Activated CD4-positive, alpha-beta T cell treated with anti-CD3 and anti-CD28 coated beads, Interleukin-2, amount 50 U/mL, for 48 hours (primary cell): ENCODE measurements around the gene BTNL2.

ENCODE experiments used
- DNase-seq, 2 experiments: peaks; one replicate each; pipeline ENCODE4 v3.0.0-alpha.2; 2020

BTNL2 gene

DNA sequence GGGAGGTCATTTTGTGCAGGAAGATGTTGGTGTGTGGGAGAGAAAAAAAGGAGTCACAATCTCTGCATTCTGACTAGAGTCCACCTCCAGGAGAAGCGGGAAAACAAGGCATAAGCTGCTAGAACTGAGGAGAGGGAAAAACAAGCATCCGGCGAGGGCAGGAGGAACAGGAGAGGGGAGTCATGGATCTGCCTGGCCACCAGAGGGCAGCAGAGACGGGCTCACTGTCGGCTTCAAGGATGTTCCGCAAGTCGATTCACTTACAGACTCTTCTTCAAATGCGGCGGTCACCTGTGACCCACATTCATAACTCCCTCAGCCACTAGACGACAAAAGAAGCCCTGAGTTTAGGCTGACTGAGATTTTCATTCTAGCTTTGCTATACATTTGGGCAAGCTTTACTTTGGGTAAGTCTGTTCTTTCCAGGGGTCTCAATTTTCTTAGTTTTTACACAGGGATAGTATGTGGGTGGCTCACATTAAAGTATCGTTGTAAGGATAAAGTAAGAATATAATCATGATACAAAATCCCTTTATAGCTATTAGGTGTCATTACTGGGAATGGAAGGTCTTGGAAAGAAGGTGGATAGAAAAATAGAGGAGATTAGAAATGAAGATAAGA, 6.6 kb upstream of the BTNL2 start:
- DNase-seq, result peak; percentile 86 to 90

DNA sequence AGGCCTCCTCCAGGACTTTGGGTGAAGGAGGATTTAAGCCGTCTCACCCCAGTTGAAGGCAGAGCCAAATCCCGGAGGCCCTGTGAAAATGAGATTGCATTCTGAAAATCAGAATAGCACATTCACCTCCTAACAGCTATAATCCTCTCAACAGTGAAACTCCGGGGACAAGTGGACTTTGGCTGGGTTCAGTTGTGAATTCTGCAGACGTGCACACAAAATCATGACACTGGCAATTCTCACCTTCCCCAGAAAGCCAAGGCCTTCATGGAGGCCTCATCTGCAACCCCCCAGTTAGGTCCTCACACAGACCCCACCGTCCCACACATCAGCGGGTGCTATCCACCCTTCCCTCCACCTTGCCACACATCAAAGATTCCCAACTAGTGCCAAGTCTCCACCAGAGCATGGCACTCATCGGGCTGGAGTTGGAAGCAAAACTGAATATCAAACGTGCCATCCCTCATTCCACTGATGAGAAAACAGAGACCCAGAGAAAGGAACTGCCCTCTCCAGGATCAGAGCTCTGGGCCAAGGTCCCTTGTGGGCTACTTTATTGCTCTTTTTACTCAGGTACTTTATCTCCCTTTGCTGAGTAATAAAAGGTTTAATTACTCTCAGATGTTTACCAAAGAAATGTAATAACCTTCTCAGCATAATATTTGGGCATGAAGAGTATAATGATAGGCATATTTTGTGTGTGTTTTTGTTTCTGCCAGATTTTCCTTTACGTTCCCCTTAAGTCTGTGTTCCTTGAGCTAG, 4.8 kb upstream of the BTNL2 start:
- DNase-seq, result no peak

DNA sequence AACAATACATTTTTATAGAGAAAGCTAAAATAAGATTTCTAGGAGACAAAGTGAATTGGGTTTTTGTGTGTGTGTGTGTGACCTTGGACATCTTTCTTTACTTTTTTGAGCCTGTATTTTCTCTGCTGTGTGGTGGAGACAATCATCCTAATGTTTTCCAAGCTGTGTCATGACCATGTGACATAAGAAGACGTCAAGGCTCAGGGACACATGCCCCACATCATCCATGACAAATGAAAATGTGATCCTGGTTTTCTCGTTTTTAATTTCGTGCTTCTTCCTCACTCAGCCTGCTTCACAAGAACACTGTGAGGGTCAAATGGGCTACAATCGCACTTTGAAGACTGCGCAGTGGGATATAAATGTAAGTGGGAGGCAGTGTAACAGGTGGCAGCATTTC, 3.9 kb upstream of the BTNL2 start:
- no peak for DNase-seq

DNA sequence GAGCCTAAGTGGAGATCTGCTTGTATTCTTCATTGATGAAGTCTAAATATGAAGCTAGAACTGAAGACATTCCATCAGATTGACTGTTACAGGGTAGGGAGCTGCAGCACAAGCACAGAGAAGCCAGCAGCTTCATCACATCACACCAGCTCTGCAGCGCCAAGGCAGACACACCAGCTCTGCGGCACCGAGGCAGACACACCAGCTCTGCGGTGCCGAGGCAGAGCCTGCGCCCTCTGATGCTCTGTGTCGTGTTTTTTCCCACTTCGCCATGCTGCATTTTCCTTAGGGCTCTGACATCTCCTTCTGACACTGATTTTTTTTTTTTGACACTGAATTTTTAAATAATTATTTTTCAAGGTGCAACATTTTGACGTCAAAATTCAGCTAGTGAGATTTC, 784 bp downstream of the BTNL2 start:
- no peak for DNase-seq

DNA sequence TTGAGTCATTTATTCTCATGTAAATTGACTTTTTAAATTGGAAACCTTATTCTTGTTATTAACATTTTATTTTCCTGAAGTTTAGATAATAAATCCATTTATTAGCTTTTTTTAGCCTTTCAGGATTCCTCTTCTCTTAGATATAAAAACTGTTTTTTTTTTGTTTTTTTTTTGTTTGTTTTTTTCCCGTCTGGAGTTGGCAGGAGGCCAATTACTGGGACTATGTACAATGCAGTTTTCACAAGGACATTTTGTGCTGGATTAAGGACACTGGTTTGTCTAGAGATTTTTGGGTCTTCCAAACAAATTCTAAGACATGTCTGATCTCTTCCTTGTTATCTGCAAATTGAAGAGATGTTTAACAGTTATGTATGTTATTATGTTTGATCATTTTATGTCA, 1.3 kb downstream of the BTNL2 start:
- DNase-seq, result no peak

DNA sequence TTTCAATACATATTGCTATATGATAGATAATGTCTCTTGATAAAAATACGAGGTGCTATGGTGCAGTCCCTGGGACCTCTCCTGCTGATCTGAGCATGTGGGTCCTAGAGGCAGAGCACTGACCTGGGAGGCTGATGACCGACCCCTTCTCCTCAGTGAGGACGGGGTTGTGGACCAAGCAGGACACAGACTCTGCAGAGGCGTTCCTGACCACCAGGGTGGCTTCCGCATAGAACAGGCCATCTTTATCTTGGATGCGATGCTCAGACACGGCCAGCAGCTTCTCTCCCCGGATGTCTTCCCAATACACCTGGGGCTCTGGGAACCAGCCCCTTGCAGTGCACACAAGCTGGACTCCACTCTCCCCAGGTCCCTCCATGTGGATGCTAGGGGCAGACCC, 4.2 kb downstream of the BTNL2 start:
- DNase-seq, result no peak

DNA sequence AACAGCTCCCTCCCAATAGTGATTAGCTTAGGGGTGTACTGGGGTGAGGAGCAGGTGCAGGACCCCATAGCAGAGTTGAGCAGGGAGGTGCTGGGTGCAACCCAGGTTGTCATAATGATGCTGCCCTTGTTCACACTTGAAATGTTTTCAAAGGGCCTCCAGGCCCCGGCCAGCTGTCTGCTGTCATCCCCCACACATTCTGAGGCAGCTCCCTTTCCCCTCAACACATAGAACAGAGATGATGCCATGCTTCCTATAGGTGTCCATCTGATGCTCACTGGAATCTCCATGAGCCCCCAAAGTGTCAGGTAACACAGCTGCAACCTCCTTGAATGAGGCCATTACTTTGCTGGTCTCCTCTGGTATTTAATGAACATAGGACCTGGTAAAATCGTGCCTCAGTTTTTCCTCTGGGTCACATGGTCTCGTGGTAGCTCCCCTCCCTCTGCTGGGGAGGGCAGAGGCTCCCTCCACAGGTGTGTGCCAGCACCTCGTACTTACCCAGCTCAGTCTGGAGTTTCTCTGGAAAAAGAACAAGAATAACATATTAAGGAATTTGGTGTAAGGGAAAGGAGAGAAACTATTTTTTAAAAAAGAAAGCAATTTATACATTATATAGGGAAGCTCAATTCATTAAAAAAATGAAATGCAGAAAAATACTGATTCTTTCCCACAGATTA, 5.6 kb downstream of the BTNL2 start:
- no peak for DNase-seq

DNA sequence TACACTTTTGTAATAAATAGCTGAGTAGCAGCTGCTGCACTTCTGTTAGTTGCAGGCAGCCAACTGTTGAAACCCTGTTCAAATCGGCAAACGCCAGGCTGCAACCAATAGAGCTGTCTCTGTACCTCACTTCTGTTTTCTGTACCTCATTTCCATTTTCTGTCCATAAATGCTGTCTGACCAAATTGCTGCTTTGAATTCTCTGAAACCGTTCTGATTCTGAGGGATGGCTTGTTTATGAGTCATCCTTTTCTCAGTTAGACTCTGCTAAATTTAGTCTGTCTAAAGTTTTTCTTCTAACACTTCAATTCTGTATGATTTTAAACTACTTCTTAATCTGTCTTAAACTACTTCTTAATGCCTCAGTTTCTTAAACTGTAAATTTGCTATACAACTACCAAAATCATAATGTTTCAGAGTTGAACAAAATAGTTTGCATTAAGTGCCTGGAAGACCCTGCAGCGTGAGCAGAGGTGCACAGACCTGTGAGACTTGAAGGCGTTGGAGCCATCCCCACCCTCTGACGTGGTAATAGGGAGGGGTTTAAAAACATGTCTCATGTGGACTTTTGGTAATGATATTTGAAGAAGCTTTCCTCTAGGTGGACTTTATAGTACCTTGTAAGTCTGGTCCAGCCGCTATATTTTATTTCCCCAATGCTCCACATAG, 9.6 kb downstream of the BTNL2 start:
- DNase-seq, result no peak

DNA sequence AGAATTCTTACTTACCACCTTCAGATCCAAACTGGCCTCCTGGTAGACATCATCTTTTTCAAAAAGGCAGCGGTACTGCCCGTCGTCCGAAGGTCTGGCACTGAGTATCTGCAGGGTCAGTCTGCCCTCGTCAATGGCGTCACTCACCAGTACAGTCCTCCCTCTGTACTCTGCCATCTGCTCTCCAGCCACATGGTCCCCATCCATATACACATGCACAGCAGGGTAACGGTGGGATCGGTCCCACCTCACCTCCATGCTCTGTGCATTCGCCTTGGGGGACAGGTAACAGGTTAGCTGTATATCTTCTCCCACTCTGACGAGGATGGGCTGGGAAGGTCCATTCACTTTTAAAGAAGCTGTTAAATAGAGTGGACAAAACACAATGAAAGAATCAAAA, 11.0 kb downstream of the BTNL2 start:
- DNase-seq, result no peak

DNA sequence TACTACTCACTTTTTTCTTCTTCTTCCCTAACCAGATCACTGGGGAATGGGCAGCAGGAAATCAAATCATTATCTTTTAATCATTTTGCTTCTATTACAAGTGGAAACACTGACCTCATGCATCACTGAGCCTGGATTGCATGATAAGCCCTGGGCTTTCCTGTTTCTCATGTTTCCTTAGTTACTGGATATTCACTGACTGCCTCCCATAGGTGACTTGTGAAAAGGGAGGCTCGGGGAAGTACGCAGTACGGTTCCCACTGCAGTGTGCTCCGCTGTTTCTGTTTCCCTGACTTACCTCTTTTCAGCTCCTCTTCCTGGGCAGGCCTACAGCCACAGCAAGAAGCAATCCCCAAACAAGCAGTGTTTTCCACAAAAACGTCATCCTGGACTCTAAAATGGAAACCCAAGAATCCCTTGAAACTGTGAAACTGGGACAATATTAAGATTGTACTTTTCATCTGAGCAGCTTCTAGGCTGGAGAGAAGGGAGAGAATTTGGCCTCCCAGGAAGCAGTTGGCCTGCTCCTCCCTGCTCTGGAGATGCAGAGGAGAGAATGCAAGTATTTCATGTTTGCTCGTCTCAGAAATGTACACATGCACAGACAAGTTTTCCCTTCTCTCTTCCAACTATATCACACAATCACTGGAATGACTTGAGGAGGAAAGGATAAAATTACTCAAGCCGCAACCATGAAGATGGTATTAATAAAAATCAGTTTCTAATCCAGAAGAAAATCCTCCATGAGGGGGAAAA, 13.1 kb downstream of the BTNL2 start:
- DNase-seq, result no peak

DNA sequence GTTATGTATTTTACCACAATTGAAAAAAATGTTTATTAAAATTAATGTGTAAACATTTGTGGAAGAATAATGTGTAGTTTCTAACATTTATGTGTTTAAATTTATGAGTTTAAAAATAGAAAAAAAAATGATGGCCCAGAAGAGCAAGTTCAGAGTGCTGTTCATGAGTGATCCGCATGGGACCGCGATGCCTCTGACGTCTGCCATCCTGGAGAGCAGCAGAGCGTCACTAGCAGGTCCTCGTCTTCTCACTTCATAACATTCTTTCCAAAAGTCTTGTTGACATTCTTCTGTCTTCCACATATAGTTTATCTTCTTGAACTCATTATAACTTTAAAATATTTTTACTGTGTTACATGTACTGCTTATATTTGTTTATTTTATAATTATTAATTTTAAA, 15.5 kb downstream of the BTNL2 start:
- DNase-seq, result no peak

DNA sequence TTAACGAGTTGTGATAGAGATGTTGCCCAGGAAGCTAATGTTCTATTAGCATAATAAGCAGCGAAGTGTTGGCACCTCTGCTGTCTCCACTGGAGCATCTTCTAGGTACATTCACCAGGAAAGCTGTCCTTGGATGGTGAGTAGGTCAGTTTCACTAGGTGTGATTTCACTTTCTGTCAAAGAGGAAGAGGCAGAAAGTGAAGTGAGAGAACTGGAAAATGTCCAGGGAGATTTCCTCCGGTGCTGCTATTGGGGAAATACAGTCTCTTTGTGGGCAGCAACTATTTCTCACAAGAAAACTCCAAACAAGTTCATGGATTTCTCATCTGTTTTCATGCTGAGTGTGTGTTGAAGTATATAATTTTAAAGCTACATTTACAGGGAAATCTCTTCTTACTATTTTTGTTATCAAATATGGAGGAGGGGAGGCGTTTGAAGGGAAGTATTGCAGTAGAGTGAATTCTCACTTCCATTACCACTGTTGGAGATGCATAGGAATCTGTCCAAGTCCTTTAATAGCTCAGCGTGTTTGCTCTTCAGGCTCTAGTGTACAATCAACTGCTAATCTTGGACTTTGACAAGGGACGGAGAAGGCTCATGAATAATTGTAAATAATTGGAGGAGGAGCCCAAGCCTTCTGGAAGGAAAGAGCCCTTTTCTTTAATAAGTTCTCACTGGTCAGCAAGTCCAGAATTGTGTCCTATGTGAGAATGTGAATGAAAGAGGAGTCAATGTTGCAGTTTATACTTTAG, 19.2 kb downstream of the BTNL2 start:
- DNase-seq, result no peak

DNA sequence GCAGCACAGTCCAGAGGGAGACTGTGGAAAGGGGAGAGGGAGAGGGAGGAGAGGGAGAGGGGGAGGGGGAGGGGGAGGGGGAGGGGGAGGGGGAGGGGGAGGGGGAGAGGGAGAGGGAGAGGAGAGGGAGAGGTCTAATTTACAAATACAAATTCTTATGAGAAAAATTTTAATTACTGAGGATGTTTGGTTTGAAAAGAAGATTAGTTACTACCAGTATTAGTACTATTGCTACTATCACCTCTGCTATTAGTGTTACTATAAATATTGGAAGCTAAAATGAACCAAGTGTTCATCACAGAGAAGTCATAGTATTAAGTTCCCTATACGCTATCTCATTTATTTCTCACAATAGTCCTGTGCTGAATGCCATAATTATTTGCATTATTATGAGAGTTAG, 20.9 kb downstream of the BTNL2 start:
- DNase-seq, result no peak

DNA sequence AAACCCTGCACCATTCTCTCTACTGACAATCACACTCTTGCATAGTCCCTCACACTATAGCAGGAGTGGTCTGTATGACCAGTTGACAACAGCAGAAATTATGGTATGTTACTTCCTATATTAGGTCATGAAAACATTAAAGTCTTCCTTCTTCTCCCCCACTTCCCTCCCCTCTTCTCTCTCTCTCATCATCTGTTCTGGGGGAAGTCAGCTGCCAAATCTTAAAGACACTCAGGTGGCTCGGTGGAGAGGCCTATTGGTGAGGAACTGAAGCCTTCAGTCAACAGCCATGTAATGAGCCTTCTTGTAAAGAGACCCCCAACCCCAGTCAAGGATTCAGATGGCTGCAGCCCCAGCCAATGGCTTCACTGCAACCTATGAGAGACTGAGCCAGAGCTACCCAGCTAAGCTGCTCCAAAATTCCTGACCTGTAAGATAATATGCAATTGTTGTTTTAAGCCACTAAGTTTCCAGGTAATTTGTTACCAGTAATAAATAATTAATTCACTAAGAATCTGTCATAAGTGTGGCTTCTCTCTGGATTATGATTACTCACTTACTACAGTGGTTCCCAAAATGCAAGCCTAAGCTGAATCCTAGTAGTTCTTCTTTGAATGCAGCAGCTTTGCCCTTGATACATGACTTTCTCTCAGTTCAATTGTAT, 24.1 kb downstream of the BTNL2 start:
- DNase-seq, result no peak

DNA sequence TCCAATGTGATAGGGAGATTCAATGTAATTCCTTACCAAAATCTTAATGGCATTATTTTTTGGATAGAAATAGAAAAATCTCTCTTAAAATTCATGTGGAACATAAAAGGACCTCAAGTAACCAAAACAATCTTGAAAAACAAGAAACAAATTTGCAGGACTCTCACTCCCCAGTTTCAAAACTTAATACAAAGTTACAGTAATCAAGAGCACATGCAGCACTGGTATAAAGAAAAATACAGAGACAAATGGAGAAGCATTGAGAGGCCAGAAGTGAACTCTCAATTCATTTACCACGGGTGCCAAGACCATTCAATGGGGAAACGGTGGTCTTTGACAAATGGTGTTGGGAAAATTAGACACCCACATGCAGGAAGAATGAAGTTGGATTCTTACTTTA, 27.4 kb downstream of the BTNL2 start:
- no peak for DNase-seq

DNA sequence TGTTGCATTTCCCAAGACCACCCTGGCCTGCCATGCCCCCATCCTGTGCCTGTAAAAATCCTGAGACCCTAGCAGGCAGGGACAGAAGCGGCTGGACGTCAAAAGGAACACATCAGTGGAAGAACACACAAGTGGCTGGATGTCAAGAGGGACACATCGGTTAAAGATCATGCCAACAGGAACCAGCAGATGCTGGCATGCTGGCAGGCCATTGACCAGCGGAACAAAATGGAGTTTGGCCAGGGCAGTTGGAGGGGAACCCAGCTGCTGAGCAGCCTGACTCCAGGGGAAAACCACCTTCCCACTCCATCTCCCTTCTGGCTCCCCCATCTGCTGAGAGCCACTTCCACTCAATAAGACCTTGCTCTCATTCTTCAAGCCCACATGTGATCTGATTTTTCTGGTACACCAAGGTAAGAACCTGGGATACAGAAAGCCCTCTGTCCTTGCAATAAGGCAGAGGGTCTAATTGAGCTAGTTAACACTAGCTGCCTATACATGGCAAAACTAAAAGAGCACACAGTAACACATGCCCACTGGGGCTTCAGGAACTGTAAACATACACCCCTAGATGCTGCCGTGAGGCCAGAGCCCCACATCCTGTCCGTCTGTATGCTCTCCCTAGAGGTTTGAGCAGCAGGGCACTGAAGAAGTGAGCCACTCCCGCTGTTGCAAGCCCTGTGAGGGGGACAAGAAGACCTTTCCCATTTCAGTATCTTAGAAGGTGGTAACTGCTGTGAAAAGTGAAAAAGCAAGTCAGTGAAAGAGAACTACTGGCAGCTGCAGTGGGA, 31.0 kb downstream of the BTNL2 start:
- no peak for DNase-seq

DNA sequence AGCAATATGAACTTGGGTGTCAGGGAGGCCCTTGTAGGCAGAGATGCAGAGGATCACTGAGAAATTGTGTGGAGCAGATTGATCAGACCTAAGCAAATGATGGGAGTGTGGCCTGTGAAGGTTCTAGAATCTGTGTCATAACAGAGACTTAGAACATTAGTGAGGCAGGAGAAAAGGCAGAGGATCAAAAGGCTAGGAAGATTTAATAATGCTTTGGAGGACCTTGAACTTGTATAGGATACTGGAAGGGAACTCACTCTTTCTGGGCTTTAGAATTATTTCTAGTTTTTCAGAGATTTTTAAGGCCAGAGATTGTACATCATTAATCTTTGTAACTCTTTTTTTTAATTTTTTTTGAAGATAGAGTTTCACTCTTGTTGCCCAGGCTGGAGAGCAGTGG, 35.2 kb downstream of the BTNL2 start, which contains the start of gene TSBP1:
TSS of gene TSBP1 (minus strand) at position 101 of the 400 bp plus-strand sequence. CDS start 197 bp downstream, outside the sequence.
- no peak for DNase-seq

DNA sequence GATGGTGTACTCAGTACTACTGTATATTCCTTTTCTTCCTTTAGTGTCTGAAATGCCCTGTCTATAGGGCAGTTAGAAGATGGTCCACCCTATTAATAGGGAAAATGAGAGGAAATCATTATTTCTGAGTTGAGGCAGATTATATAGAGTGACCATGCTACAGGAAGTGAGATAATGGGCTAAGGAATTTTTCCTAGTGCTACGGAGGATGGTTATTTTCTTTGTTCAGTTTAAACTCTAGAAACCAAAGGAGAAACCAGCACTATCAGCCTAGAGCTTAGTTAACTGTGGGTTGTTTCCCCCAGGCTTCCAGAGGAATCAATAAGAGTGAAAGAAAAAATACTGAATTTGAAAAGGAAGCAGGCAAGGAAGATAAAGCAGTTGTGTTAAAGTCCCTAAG, 35.8 kb downstream of the BTNL2 start:
- no peak for DNase-seq

DNA sequence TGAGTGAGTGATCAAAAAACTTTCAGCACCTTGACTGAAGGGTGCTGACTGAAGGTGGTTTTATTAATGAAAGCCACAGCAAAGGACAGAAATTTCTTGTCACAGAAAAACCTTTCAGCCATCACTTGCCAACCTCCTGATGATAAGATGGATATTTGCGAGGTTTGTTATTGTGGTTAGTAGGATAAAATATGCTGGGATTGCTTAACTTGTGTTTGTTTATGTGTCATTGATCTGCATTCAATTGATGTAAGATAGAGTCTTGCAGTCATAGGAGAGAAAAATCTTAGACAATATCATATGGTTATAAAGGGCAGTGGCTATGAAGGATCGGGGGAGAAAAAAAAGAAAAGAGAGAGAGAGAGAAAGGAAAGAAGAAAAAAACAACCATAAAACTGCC, 36.5 kb downstream of the BTNL2 start:
- DNase-seq, result no peak

DNA sequence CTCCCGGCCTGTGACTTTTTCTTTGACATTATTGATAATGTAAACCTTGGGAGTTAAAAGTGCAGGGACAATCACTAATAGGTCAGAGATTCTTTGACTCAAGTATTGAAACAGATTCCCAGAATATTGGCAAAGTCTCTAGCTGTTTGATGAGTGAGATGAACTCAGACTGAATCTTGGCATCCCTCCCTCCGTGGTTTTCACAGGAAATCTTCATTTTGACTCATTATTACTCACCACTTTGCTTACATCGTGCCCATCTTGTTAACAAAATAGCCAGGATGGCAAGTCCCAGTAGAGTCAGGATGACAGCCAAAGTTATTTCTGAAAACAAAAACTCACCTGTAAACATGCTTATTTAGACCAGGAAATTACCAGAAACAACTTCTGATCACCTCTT, 37.3 kb downstream of the BTNL2 start:
- DNase-seq, result peak in 1 of 2 experiments; percentile 10

DNA sequence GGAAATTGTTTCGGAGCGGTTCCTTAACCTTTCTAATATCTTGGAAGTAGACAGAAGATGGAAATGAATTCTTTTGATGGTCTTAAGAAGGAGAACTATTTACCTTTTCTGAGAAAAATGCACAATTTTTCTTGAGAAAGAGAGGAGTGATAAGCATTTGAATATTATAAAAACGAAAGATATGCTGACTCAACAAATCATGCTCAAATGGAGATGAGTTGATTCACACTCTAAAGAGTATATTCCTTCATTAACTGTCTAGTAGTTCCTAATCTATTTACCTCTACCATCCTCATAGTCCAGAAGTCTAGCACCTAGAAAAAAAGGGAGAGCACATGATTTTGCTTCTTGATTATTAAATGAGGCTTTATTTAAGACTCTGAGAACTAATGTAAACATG, 39.3 kb downstream of the BTNL2 start:
- DNase-seq, result no peak
